ENCODE measurements around the gene PBX3. TPM values are rescaled to one million over a fixed set of nuclear protein-coding genes. Genes with fewer than 3 reads are reported as not detected.

Gene PBX3
- total and polyA plus RNA-seq, 7 donors, result 4.2 to 12.7 (median 6.6) TPM

- no peak for DNase-seq
- no peaks in the 10 kb centered on the region for H3K4me1 ChIP-seq
- no peak for TF ChIP-seq CTCF (IDR thresholded peaks at IDR 0.05)
- H3K36me3 ChIP-seq (ENCODE audit: insufficient read depth in 1 of 2, low read depth in 1 of 2), result no peaks in the 10 kb centered on the region
- WGBS, 3 donors, result 81 to 83% (median 82%) methylated on average over 3 of the region's 3 CpGs
- no peak overlapping the region for H3K4me3 ChIP-seq
- intact Hi-C loops (cut with DNase I), result no loop called here
- no peak for ATAC-seq
- H3K27ac ChIP-seq, result no peak overlapping the region
- no peaks in the 10 kb centered on the region for H3K9me3 ChIP-seq
- no peaks in the 10 kb centered on the region for H3K27me3 ChIP-seq (ENCODE audit: insufficient read depth in 3 of 3, low read length in 2 of 3)
Observed at GRCh38 chr9:125942125-125942524, 195.0 kb downstream of the PBX3 start.

- no peaks in the 10 kb centered on the region for H3K27me3 ChIP-seq (ENCODE audit: insufficient read depth in 3 of 3, low read length in 2 of 3)
- no peaks in the 10 kb centered on the region for H3K9me3 ChIP-seq
- no peaks in the 10 kb centered on the region for H3K4me1 ChIP-seq
- DNase-seq, result no peak
- 85 to 97% (median 86%) methylated on average over 2 of the region's 2 CpGs for WGBS, 3 donors
- no peak overlapping the region for H3K27ac ChIP-seq
- intact Hi-C loops (cut with DNase I), result no loop called here
- H3K4me3 ChIP-seq, result no peak overlapping the region
- TF ChIP-seq CTCF (IDR thresholded peaks at IDR 0.05), result no peak
- no peak for ATAC-seq
- H3K36me3 ChIP-seq (ENCODE audit: insufficient read depth in 1 of 2, low read depth in 1 of 2), result no peaks in the 10 kb centered on the region
Observed at GRCh38 chr9:125943831-125944230, 196.7 kb downstream of the PBX3 start.

- no peak for DNase-seq
- Histone ChIP-seq H3K9me3 (no peaks in the 10 kb centered on the region), H3K4me1 (no peaks in the 10 kb centered on the region), H3K36me3 (ENCODE audit: insufficient read depth in 1 of 2, low read depth in 1 of 2) (no peaks in the 10 kb centered on the region), H3K27me3 (ENCODE audit: insufficient read depth in 3 of 3, low read length in 2 of 3) (no peaks in the 10 kb centered on the region), H3K4me3 (no peak overlapping the region), H3K27ac (no peak overlapping the region)
- no peak for TF ChIP-seq CTCF (IDR thresholded peaks at IDR 0.05)
- no peak for ATAC-seq
- intact Hi-C loops (cut with DNase I), result no loop called here
Observed at GRCh38 chr9:125946397-125946796, 199.2 kb downstream of the PBX3 start.

GRCh38 chr9:125948887-125949596 lies 201.9 kb downstream of the PBX3 start:
- no peak for DNase-seq
- Histone ChIP-seq H3K27ac (no peak overlapping the region), H3K9me3 (no peaks in the 10 kb centered on the region), H3K27me3 (ENCODE audit: insufficient read depth in 3 of 3, low read length in 2 of 3) (no peaks in the 10 kb centered on the region), H3K36me3 (ENCODE audit: insufficient read depth in 1 of 2, low read depth in 1 of 2) (no peaks in the 10 kb centered on the region), H3K4me3 (no peak overlapping the region), H3K4me1 (no peaks in the 10 kb centered on the region)
- no peak for ATAC-seq
- 59 to 71% (median 65%) methylated on average over 4 of the region's 4 CpGs for WGBS, 3 donors
- no peak for TF ChIP-seq CTCF (IDR thresholded peaks at IDR 0.05)
- intact Hi-C loops (cut with DNase I), result no loop called here

Data from psoas muscle (tissue), 8 donors.